Activated CD8-positive, alpha-beta memory T cell treated with anti-CD3 and anti-CD28 coated beads, Interleukin-2, amount 50 U/mL, for 24 hours (primary cell): Measurements from ENCODE around the gene PDCD5.

Experiments
- DNase-seq: peaks from one replicate; pipeline ENCODE4 v3.0.0-alpha.2; 2020; ENCODE audit errors: extremely low read depth

The PDCD5 gene

GRCh38 chr19:32631381-32631780 lies 50.4 kb downstream of the PDCD5 start:
- DNase-seq = no peak
